IPS-NIHi11 (cell line): ENCODE data around the gene PRDM16.

Experiments used
- DNase-seq: peaks from one replicate; pipeline ENCODE4 v3.0.0; 2012; ENCODE audit warnings: mixed read lengths, low spot score

The PRDM16 gene

DNA sequence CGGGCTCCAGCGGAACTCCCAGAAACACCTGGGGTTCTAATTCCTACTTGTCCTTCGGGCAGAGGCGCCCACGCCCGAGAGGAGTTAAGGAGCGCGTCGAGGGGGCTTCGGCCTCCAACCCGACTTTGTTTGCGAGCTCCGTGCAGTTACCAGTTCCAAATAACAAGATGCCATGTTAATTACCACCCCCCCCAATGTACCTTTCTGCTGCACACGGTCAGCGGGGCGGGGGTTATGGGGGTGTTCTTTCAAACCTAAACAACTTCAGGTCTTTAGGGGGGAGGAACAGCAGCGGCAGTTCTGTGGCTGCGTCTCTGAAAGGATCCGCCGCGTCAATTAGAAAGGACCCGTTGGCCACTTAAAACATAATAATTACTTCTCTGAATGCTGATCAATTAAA is 114.8 kb downstream of the PRDM16 start:
- no peak for DNase-seq

DNA sequence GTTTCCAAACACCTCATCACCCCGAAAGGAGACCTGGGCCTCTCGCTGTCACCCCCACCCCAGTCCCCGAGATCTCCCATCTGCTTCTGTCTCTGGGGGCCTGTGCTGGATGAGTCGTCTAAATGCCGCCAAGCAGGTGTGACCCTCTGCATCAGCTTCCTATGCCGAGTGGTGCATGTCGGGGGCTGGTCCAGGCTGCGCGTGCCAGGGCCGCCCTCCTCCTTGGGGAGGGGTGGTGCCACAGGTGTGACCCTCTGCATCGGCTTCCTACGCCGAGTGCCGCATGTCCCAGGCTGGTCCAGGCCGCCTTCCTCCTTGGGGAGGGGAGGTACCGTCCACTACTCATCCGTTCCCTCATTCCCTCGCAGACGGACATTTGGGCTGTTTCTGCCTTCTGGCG is 115.7 kb downstream of the PRDM16 start:
- DNase-seq: no peak

DNA sequence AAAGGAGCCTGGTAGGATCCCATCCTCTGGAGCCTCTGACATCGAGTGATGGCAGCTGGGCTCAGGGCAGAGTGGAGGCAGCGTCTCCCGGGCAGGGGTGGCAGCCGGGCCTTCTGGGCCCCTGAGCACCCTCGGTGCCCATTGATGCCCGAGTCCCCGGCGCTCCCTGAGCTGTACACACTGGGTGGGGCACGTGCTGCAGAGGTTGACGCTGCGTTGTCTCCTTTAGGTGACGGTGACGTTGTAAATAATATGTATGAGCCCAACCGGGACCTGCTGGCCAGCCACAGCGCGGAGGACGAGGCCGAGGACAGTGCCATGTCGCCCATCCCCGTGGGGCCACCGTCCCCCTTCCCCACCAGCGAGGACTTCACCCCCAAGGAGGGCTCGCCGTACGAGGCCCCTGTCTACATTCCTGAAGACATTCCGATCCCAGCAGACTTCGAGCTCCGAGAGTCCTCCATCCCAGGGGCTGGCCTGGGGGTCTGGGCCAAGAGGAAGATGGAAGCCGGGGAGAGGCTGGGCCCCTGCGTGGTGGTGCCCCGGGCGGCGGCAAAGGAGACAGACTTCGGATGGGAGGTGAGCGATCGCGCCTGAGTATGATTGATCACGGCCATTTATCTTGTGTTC is 117.0 kb downstream of the PRDM16 start:
- DNase-seq: no peak

DNA sequence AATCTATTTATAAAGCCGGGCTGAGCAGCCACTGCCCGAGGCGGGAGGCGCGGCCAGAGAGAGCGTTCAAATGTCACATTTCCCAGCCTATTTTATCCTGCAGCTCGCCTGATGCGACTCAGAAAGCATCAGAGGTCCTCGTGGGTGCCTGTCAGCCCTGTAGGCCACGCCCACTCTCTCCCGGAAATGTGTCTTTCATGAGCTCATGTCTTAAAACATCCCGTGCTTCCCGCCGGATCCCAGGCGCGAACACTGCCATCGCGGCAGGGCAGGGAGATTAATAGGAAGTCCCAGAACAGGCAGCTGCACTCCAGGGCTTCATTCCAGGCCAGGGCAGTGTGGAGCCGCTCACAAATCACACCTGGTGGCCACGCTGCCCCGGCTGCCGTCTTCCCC is 117.5 kb downstream of the PRDM16 start:
- no peak for DNase-seq

DNA sequence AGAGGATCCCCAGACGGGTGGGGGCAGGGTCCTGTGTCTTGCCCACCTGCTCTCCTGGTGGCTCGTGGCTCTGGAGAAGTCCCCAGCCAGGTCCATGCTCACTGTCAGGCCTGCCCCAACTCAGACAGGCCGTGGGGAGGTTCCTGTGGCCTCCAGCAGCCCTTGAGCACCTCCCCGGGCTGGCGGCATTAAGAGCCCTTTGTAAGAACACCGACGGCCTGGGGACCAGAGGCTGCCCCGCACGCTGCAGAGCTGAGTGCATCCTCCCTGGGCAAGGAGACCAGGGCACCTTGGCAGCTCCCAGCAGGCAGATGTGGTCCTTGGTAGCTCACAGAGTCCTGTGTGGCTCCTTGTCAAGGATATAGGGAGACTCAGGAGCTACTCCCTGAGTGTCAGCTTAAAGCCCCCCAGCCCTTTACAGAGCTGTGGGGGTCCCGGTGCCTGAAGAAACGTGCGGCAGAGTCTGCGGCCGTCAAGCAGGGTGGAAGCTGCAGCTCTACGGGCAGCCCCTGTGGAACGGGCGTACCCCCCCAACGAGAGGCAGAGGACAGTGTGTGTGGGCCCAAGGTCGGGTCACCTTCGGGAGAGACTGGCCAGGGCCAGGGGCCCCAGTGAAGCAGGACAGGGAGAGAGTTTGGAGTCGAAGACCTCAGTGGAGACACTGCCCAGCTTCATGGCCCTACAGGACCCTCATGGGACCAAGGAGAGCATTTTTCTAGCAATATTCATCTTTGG is 118.6 kb downstream of the PRDM16 start:
- no peak for DNase-seq

DNA sequence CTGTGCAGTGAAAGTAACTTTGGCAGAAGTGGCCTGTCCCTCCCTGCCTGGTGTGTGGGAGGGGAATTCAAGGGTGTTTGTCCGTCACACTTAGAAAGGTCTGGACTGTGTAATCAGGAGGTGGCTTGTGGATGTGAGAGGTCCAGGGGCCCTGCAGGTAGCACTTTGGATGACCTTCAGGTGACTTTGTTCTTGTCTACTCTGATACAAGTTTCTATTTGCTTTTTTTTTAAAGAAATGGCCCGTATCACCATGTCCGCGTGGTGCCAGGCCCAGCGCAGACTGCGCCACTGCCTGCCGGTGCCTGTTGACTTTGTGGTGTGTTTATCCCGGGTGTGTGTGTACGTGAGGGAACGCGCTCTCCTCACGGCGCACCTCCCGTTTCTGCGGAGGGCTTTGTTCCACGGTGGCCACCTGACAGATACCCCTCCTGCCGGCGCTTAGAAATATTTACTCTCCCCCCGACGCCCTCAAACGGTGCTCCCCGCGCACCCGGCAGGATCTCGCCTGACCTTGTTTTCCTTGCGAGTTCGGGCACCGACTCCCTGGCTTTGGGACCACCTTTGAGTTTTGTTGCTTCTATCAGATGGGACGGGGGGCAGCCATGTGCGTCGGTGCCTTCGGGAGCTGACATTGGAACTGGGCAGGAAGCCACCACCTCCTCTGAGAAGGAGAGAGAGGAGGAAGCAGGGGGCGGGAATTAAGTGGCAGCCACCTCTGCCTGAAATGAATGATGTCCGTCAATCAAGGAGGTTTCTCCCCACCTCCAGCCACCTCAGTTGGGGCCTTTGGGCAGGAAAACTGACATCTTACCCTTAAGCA is 119.4 kb downstream of the PRDM16 start:
- DNase-seq: no peak

DNA sequence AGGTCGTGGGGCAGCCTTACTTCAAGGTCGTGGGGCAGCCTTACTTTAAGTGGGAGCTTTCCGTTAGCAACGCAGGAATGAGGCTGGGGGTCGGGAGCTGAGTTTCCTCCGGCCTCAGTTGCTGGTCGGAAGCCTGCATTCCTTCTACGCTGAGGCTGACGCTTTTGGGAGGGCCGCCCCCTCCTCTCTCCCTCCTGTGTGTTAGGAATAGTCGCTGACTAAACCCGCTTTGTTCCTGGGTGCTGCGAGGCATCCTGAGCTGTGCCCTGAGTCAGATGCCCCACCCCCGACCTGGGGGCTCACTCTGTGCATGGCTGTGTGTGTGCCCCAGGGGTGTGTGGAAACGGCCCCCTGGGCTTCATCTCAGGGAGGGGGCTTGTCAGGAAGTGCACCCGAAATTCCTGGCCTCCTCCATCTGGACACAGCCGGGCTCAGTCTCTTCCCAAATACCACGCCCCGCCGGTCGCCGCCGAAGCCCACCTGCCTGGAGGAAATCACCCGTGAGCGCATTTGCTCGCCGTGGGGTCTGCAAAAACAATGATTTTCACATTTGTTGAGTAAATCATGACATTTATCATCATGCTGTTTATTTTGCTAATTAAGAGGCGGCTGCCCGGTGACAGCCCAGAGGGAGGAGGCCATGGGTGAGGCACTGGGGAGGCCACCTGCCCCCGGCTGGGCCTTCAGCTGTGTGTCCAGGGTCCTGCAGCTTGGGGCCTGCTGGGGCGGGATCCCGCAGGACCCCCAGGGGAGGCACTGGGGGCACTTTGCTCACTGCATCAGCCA is 121.4 kb downstream of the PRDM16 start:
- DNase-seq: no peak

DNA sequence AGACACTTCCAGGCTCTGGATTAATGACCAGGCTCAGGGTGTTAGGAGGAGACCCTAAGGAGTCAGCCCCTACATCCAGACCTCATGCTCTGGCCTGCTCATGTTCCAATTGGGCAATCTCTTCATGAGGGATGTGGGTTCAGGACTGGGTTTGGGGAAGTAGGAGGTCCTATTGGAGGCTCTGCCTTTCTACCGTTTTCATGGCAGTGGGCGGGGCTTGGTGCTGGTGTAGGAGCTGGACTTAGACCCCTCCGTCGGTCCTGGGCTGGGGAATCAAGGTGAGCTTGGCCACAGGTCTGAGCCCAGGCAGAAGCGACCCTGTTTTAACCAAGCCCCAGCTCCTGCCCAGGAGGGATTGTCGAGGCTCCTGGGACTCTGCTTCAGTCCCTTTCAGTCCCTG is 123.4 kb downstream of the PRDM16 start:
- DNase-seq: no peak

DNA sequence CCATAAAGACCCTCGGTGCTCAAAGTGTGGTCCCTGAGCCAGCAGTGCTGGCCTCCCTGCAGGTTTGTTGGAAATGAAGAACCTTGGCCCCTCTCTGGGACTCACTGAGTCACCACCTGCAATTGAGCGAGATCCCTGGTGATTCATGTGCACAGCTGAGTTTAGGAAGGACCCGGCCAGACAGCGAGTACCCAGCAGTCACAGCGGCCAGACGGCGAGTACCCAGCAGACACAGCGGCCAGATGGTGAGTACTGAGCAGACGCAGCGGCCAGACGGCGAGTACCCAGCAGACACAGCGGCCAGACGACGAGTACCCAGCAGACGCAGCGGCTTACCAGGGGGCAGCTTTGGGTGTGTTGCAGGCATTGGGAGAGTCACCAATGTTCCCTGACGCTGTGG is 123.8 kb downstream of the PRDM16 start:
- no peak for DNase-seq

DNA sequence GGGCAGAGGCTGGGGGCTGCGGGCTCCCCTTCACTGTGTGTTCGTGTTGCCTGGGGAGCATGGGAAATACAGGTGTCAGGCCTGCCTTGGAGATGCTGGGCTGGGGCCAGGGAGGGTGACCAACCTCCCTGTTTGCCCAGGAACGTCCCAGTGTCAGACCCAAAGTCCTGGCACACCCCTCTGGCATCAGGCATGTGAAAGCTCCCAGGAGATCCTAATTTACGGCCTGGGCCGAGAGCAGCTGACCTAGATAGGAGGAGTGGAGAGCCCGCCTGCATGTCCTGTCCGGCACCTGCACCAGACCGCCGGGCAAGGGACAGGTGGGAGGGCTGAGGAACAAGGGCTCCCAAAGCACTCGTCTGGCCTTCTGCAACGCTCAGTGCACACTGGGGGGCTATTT is 124.8 kb downstream of the PRDM16 start:
- DNase-seq: no peak

DNA sequence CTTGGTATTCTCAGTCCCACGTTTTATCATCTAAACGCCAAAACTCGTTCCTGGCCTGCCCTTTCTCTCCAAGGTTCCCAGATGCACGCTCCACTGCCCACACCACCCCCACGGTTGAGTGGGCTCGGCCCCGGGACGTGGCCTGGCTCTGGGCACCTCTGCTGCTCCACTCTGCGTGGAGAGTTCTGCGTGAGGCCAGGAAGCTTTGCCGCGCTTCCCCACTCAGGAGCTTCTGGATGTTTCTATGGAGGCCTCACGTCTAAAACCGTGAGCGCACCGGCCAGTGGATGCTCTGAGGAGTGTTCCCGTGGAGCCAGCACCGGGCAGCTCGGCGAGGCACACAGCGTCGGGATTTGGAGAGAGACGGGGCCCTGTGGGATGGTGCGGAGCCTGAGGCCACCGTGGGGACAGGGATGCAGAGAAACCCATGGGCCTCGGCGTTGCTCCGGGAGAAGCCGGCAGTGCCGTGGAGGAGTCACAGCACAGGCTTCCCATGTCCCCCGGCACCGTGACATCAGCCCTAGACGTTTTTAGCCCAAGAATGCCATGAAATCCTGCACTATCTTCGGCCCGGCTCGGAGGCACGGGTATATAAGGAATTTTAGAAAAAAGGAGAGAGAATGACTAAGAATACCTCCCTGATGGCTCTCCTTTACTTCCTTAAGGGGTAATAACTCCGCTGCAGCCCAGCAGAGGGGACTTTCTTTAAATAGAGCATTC is 125.9 kb downstream of the PRDM16 start:
- DNase-seq: no peak

DNA sequence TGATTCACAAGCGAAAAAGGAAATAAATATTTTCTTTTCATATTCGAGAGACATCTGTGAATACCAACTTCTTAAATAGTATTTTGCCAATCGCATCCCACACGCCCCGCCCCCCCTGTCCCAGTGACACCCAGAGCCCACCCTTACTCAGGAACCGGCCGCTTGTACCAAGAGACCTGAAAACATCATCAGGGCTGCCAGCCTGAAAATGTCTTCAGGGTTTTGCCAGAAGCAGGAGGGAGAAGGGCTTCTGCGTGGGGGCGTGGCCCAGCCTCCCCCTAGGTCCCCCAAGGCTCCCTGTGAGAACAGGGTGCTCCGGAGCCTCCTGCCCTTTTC is 126.4 kb downstream of the PRDM16 start:
- DNase-seq: no peak

DNA sequence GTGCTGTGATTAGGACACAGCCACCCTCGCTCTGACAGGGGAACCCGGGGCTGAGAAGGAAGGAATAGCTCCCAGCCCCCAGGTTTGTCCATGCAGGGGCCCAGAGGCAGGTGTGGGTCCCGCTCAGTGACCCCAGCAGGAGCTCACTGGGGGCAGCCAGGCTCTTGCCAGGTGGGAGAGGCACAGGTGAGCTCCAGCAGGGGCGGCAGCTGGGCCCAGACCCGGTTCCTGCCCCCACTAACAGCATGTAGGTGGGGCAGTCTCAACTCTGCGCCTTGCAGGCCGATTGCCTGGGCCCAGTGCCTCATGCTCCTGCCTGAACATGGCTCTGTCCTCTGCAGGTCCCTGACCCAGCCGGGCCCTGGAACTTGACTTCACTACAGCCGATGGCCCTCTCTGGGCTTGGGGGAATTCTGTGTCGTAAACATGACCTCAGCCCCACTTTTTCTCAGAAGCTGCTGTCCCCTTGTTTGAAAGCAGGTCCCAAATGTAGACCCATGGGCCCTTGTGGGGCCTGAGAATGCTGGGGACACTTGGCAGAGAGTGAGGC is 127.0 kb downstream of the PRDM16 start:
- DNase-seq: no peak

DNA sequence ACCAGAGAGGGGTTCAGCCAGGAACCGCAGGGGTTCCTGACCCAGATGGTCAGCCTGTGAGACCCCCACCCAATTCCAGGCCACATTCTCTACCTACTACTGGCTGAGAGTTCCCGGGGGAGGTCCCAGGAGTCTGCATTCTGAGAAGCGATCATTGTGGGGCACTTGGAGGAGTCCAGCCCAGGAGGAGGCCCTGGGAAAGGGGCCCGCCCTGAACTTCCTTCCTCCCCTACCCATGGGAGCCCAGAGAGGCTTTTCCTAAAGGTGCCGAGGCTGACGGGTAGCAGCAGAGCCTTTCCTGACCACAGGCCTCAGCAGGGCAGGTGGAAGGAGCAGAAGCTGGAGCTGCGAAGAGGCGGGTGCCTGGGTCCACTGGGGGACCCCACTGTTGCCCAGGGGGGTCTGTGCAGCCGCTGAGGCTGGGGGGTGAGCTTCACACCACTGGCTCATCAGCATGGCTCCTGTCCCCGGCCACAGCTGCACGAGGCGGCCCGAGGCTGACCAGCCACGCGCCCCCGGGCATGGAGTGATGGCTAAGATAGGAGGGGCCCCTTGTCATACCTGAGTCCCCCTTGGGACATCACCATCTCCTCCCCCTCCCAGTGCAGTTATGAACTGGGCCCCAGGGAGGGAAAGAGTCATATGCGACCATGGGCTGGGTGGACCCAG is 127.7 kb downstream of the PRDM16 start:
- no peak for DNase-seq

DNA sequence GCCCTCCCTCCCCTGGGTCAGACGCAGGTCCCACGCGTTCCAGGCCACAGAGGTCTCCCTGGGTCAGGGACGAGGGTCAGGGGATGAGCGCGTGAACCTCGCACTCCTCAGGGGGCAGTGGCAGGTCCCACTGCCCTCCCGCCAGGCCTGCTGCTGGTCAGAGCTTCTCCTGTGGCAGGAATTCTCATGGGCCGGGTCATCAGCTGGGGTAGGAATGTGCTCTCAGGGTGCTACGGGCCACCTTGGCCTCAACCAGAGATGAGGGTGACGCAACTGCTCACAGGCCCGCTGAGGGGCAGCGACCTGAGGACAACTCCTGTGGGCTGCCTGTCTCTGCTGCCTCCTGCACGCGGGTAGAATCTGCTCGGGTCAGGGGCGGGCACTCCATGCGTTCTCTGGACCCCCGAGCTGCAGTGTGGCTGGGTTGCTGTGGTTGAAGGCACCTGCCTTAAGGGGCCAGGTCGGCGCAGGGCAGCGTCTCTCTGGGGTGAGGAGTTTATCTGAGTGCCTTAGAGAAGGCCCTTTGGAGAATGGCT is 128.8 kb downstream of the PRDM16 start:
- DNase-seq: no peak

DNA sequence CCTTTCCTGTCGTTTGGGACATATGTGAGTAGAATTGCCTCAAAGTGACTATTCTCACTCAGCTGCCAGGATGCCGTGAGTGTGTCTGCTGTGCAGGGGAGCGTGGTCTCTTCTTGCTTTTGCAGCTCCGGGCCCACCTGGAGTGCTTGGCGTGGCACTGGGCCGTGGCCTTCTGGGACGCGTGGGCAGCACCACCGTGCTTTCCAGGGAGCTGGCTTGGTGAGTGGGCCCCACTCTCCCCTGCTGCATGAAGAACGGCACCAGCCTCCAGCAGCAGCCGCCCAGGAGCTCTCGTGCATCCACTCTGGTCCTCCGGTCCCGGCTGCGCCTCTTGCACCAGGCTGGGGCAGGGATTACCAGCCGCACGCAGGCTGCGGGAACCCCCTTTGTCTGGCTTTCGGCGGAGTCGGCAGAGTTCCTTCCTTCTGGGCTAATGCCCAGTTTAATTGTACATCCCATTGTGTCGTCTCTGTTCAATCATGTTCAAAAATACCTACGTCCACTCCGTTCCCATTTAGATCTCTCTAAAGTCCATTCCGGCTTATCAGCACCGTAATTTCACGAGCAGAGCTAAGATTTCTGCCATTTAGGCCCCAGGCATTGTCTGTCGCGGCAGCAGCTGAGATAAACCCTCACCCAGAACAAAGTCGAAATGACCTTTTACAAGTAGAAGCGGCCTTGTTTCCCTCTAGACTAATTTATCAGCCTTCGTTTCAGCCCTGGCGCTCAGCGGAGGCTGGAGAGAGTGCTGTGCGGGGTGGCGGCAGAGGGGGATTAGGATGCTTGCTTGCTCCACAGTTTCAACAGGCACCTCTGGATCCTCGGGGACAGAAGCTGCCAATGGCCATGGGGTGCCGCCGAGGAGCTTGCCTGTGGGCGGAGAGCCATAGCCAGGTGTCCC is 129.6 kb downstream of the PRDM16 start:
- no peak for DNase-seq

DNA sequence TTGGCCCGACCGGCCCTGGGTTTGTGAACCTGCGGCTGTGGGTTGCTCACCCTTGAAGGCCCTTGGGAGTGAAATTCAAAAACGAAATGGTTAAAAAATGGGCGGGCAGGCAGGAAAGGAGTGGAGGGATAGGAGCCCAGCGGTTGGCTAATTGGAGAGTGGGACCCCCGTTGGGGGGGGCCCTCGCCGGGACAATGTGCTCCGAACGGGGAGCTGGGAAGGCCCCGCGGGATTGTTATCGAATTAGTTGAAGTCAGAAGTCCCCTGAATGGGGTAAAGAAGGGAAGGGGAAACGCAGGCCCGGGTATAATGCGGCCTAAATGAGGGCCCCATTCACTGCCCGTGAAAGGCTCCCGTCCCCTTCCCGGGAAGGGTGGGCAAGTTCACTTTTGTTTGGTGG is 135.7 kb downstream of the PRDM16 start:
- DNase-seq: peak; percentile 55

DNA sequence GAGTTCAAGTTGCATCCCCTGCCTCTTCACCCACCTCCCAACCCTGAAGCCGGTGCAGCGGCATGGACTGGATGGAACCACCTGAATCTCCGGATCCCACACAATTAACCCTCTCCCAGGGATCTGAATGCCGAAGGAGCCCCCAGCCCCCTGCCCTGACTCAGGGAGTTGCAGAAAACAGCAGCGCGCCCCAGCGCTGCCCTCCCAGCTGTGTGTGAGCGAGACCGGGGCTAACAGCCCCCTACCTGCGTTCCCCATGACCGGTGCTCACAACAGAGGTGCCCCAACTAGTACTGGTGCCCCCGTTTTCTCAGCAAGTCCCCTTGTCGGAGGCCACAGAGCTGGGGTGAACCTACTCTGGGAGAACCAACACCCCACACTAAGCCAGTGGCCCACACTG is 136.8 kb downstream of the PRDM16 start:
- no peak for DNase-seq

DNA sequence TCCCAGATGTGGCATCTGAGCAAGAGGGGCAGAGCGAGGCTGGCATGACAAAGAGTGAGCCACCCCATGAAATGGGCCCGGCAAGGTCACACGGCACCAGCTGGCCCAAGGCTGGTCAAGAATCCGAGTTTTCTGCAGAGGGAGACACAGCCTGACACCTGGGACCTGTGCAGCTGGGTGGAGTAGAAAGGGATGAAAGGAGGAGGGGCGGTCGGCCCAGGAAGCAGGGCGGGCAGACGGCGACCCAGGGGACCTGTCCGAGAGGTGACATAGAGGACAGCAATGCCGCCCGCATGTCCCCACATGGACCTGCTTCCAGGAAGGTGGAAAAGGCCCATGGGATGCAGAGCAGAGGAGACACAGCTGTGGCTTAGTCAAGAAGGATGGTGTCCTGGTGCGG is 137.7 kb downstream of the PRDM16 start:
- DNase-seq: no peak
